Subcutaneous abdominal adipose tissue (tissue), 5 donors: ENCODE data around the gene BABAM2.

ENCODE experiments used
- H3K27ac ChIP-seq: one replicate; pipeline ENCODE4 v1.7.0; 2013; ENCODE audit warnings: low read depth, mild to moderate bottlenecking, inconsistent platforms, low read length, moderate library complexity
- H3K27me3 ChIP-seq, 5 donors: one replicate each; pipeline ENCODE4 v1.7.0; 2013; ENCODE audit warnings: low read length in 5 of 5, inconsistent platforms in 1 of 5; ENCODE audit not compliant: control insufficient read depth in 5 of 5, insufficient read depth in 4 of 5
- H3K36me3 ChIP-seq, 5 donors: one replicate each; pipeline ENCODE4 v1.7.0; 2013; ENCODE audit warnings: low read length in 5 of 5; ENCODE audit not compliant: control insufficient read depth in 5 of 5, insufficient read depth in 5 of 5
- H3K4me1 ChIP-seq, 5 donors: one replicate each; pipeline ENCODE4 v1.7.0; 2013; ENCODE audit warnings: low read length in 5 of 5, mild to moderate bottlenecking in 3 of 5, moderate library complexity in 1 of 5; ENCODE audit not compliant: control insufficient read depth in 5 of 5, insufficient read depth in 5 of 5
- H3K4me3 ChIP-seq, 5 donors: one replicate each; pipeline ENCODE4 v1.7.0; 2013; ENCODE audit warnings: low read length in 5 of 5, low read depth in 1 of 5
- H3K9ac ChIP-seq, 5 donors: one replicate each; pipeline ENCODE4 v1.7.0; 2013; ENCODE audit warnings: low read length in 5 of 5, mild to moderate bottlenecking in 4 of 5, moderate library complexity in 3 of 5
- H3K9me3 ChIP-seq, 5 donors: one replicate each; pipeline ENCODE4 v1.7.0; 2013; ENCODE audit warnings: low read length in 5 of 5; ENCODE audit not compliant: control insufficient read depth in 5 of 5
- donor health status: healthy.
- donor health status: healthy.
- donor health status: healthy.
- donor health status: healthy.
- donor health status: healthy.

Gene BABAM2

GRCh38 chr2:28068088-28068487 lies 177.6 kb downstream of the BABAM2 start:
- no peaks in the 10 kb centered on the region for H3K27me3 ChIP-seq
- H3K9ac ChIP-seq, result no peak overlapping the region
- H3K36me3 ChIP-seq, result no peaks in the 10 kb centered on the region
- no peak overlapping the region for H3K27ac ChIP-seq
- peaks cover 0 to 2% (median 0%) of the 10 kb centered on the region in 5 donors for H3K4me1 ChIP-seq
- no peak overlapping the region for H3K4me3 ChIP-seq
- H3K9me3 ChIP-seq, result no peaks in the 10 kb centered on the region

DNA sequence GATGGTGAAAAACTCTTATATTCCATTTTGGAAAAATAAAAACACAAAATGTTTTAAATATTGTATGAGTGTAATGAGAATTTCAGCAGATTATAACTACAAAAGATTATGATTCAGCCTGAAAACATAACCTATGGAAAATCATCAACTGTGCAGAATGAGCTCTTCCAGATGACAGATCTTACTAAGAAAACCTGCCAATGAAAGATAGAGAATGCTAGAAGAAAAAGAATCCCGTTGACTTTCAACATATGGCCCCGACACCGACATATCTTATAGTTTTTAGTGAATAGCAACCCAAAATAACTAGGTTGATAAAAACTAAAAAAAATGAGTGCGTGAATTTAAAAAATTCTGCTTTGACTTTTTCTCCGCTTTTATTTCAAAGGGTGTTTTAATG lies 178.0 kb downstream of the BABAM2 start:
- Histone ChIP-seq H3K9me3 (no peaks in the 10 kb centered on the region), H3K36me3 (no peaks in the 10 kb centered on the region), H3K27me3 (no peaks in the 10 kb centered on the region), H3K9ac (no peak overlapping the region), H3K4me1 (peaks cover 0 to 2% (median 0%) of the 10 kb centered on the region in 5 donors), H3K27ac (no peak overlapping the region), H3K4me3 (no peak overlapping the region)

GRCh38 chr2:28071221-28071620 lies 180.7 kb downstream of the BABAM2 start:
- H3K27me3 ChIP-seq, result no peaks in the 10 kb centered on the region
- no peak overlapping the region for H3K9ac ChIP-seq
- H3K4me3 ChIP-seq, result no peak overlapping the region
- no peaks in the 10 kb centered on the region for H3K36me3 ChIP-seq
- H3K4me1 ChIP-seq, result peaks cover 0 to 2% (median 0%) of the 10 kb centered on the region in 5 donors
- no peaks in the 10 kb centered on the region for H3K9me3 ChIP-seq
- H3K27ac ChIP-seq, result no peak overlapping the region

- Histone ChIP-seq H3K4me3 (no peak overlapping the region), H3K27ac (no peak overlapping the region), H3K9me3 (no peaks in the 10 kb centered on the region), H3K4me1 (peaks cover 0 to 2% (median 0%) of the 10 kb centered on the region in 5 donors), H3K27me3 (no peaks in the 10 kb centered on the region), H3K9ac (no peak overlapping the region), H3K36me3 (no peaks in the 10 kb centered on the region)
Measured at GRCh38 chr2:28074137-28074536, 183.6 kb downstream of the BABAM2 start.

DNA sequence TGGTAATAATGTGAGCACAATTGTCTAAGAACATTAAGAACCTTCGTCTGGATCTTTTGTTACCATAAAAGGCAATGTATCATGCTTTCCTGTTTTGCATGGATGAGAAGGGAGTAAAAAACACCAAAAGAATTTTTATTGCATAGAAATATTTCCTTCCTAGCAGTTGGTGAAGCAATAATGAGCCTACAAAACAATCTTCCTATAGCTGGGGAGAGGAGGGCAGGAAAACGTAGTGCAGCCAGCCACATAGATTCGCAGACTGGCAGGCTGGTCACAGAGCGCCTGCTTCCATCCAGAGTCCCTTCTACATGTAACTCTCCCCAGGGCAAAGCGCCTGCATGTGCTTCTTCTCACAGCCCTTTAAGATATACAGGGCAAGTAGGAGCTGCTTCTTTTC lies 190.4 kb downstream of the BABAM2 start:
- H3K36me3 ChIP-seq, result no peaks in the 10 kb centered on the region
- H3K27ac ChIP-seq, result no peak overlapping the region
- H3K9ac ChIP-seq, result no peak overlapping the region
- H3K4me1 ChIP-seq, result peaks cover 0 to 14% (median 2%) of the 10 kb centered on the region in 5 donors
- no peaks in the 10 kb centered on the region for H3K27me3 ChIP-seq
- H3K9me3 ChIP-seq, result no peaks in the 10 kb centered on the region
- H3K4me3 ChIP-seq, result no peak overlapping the region

DNA sequence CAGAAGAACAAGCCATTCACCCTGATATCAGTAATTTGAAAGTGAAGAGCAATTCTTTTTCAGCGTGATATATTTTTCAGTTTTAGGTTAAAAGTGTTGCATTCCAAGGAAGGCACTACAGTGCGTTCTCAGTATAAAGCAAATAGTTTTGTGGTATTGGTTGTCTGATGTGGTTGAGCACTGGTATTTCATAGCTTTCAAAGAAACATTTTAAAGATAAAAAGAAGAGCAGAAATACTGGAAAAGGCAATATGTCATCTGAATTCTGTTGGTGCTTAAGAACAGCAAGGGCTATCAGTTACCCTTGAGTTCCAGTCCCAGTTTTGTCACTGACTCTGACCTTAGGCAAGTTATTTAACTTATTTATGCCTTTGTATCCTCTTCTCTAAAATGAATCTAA lies 191.6 kb downstream of the BABAM2 start:
- Histone ChIP-seq H3K9me3 (no peaks in the 10 kb centered on the region), H3K9ac (no peak overlapping the region), H3K27ac (no peak overlapping the region)

DNA sequence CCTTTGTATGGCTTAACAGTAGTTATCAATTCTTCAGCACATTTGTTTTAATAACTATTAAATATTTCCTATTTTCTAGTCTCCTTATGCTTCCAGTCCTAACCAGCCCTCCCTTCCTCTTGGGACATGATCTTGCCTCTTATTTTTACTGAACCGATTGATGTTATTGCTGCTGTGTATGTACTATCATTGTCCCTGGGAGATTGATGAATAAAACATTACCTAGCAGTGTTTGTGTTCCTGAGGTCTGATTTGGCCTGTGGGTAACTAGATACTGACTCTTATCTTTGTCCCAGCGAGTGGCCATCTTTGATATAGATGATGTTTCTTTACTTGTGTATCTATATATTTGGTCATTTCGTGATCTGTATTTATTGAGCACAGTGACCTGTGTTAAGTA lies 192.9 kb downstream of the BABAM2 start:
- no peak overlapping the region for H3K9ac ChIP-seq

More for the DNA sequence above, 191.6 kb downstream of the BABAM2 start:
- H3K4me1 ChIP-seq, result peaks cover 0 to 14% (median 2%) of the 10 kb centered on the region in 5 donors
- H3K36me3 ChIP-seq, result no peaks in the 10 kb centered on the region
- H3K27me3 ChIP-seq, result no peaks in the 10 kb centered on the region
- no peak overlapping the region for H3K4me3 ChIP-seq

DNA sequence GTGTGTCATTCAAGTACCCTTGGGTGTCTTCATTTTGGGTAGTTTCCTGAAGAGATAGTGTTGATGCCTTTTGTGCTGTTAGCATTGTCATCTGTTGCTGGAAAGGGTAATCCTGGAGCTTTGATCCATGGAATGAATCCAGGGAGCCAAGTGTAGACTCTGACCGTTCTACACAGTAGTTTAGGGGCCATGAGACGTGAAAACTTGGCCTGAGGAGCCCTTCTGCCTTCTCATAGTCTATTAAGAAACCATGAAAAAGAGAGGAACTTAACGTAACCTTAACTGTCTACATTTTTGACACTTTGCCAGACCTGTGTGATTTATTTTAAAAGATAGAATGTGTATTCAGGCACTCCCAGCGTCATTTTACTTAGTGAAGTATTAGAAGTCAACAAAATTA lies 194.0 kb downstream of the BABAM2 start:
- Histone ChIP-seq H3K4me1 (peaks cover 0 to 14% (median 2%) of the 10 kb centered on the region in 5 donors), H3K4me3 (no peak overlapping the region), H3K27ac (no peak overlapping the region), H3K9ac (no peak overlapping the region), H3K9me3 (no peaks in the 10 kb centered on the region), H3K36me3 (no peaks in the 10 kb centered on the region), H3K27me3 (no peaks in the 10 kb centered on the region)

More for the DNA sequence above, 192.9 kb downstream of the BABAM2 start:
- Histone ChIP-seq H3K27ac (no peak overlapping the region), H3K36me3 (no peaks in the 10 kb centered on the region), H3K4me1 (peaks cover 0 to 14% (median 2%) of the 10 kb centered on the region in 5 donors), H3K9me3 (no peaks in the 10 kb centered on the region), H3K27me3 (no peaks in the 10 kb centered on the region), H3K4me3 (no peak overlapping the region)

DNA sequence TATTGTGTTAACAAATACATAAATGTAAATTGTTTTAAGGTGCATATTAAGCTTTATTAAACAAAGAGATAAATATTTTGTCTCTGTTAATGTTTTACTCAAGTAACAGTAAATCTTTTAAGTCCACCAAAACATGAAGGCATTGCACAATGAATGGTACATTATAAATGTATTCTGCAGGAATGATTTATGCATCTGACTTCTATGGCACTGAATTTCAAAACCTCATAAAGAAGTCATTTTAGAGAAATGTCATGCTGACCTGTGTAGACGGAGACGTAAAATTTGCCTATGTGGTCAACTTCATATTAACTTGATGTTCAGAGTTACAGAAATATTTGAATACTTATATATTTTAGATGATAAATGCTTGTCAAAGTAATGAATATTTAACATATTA lies 194.7 kb downstream of the BABAM2 start:
- Histone ChIP-seq H3K27me3 (no peaks in the 10 kb centered on the region), H3K4me3 (no peak overlapping the region), H3K27ac (no peak overlapping the region), H3K4me1 (peaks cover 0 to 12% (median 2%) of the 10 kb centered on the region in 5 donors), H3K9ac (no peak overlapping the region), H3K36me3 (no peaks in the 10 kb centered on the region), H3K9me3 (no peaks in the 10 kb centered on the region)

DNA sequence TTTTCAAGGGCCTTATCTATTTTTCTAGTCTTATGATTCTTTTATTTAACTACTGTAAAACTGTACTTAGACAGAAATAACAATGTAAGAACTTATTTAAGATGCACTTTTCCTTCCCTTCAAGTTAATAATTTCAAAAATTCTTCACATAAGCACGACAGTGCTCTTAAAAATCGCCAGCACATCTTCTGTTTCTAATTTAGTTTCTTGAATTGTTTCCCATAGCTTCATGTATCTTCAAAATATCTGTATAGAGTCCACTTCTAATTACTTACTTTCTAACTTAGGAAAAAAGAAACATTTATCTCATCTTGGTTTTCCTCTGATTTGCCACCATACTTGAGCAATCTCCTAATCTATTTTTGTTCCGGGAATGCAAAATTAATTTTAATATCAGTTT lies 196.1 kb downstream of the BABAM2 start:
- peaks cover 0 to 2% (median 0%) of the 10 kb centered on the region in 5 donors for H3K4me1 ChIP-seq
- no peaks in the 10 kb centered on the region for H3K9me3 ChIP-seq
- H3K36me3 ChIP-seq, result no peaks in the 10 kb centered on the region
- H3K27me3 ChIP-seq, result no peaks in the 10 kb centered on the region
- no peak overlapping the region for H3K4me3 ChIP-seq
- H3K27ac ChIP-seq, result no peak overlapping the region
- H3K9ac ChIP-seq, result no peak overlapping the region

GRCh38 chr2:28088970-28089369 lies 198.4 kb downstream of the BABAM2 start:
- Histone ChIP-seq H3K27me3 (no peaks in the 10 kb centered on the region), H3K9ac (no peak overlapping the region)

More at GRCh38 chr2:28088970-28089369, 198.4 kb downstream of the BABAM2 start:
- Histone ChIP-seq H3K27ac (no peak overlapping the region), H3K36me3 (no peaks in the 10 kb centered on the region), H3K4me1 (peaks cover 0 to 3% (median 0%) of the 10 kb centered on the region in 5 donors), H3K4me3 (no peak overlapping the region), H3K9me3 (no peaks in the 10 kb centered on the region)
